Activated B cell treated with CpG ODN at 0.5 μM for 24 hours (primary cell): ENCODE measurements around the gene PTGES2. TPM values are rescaled to one million over a fixed set of nuclear protein-coding genes. Genes with fewer than 3 reads are reported as not detected.

Experiments used
- ATAC-seq: fragments of 200-7000 bp; cut with Tn5 transposase; one replicate; pipeline ENCODE4 v1.10.0; 2021; ENCODE audit warnings: low read depth, mild to moderate bottlenecking, moderate library complexity
- CTCF ChIA-PET: fragments of 350-600 bp; sonication (Branson Sonifier 250); formaldehyde crosslinking; loops from one replicate; lab custom pipeline; 2021; ENCODE audit warnings: antibody characterized with exemption; lab: Charles Lee
- POLR2A ChIA-PET: fragments of 350-600 bp; sonication (Branson Sonifier 250); formaldehyde crosslinking; loops from one replicate; lab custom pipeline; 2021; ENCODE audit warnings: antibody characterized with exemption; lab: Charles Lee
- DNase-seq: peaks from one replicate; pipeline ENCODE4 v3.0.0; 2022
- H3K27ac Mint-ChIP-seq: one replicate; pipeline ENCODE4 v1.8.0; 2020; ENCODE audit warnings: mixed read lengths
- H3K27me3 Mint-ChIP-seq: one replicate; pipeline ENCODE4 v1.8.0; 2021; ENCODE audit warnings: mixed read lengths
- H3K36me3 Mint-ChIP-seq: one replicate; pipeline ENCODE4 v1.8.0; 2021; ENCODE audit warnings: low read depth, mixed read lengths
- H3K4me1 Mint-ChIP-seq: one replicate; pipeline ENCODE4 v1.8.0; 2021; ENCODE audit warnings: mixed read lengths
- H3K4me3 Mint-ChIP-seq: one replicate; pipeline ENCODE4 v1.8.0; 2020; ENCODE audit warnings: mild to moderate bottlenecking, mixed read lengths
- H3K9me3 Mint-ChIP-seq: one replicate; pipeline ENCODE4 v1.8.0; 2020; ENCODE audit warnings: mixed read lengths
- intact Hi-C: fragments of 100-400 bp; cut with micrococcal nuclease; formaldehyde crosslinking; loops from one replicate; pipeline ENCODE4 v1.15.1; 2024
- total RNA-seq: library from RNA; stranded (reverse); gene quantifications from 2 replicates; pipeline ENCODE4 v1.2.3, GENCODE V29; 2022
- TF ChIP-seq, protein P1 (sequence below): fragments of 200-600 bp; IDR thresholded peaks from one replicate; pipeline ENCODE4 v1.8.0; 2022; ENCODE audit warnings: antibody characterized with exemption, mild to moderate bottlenecking

PTGES2 gene
- total RNA-seq, 1 donor from 2014 or later, result 89.2 TPM

DNA sequence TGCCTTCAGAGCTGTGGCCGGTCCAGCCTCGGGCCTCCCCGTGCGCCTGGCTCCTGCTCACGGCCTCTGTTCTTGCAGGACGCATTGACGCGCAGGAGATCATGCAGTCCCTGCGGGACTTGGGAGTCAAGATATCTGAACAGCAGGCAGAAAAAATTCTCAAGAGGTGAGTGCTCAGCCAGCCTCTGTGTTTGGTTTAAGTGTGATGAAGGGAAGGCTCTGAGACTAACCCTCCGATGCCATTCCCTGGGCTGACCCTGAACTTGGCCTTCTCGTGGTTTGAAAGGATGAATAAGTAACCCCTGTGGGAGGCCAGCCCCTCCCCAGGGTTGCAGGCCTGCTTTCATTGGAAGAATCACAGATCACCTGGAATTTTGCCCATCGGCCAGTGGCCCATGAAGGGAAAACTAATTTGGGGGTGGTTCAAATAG is 26.3 kb downstream of the PTGES2 start:
- Mint-ChIP-seq H3K36me3 (peaks cover 46% of the 10 kb centered on the region), H3K9me3 (no peaks in the 10 kb centered on the region), H3K27ac (no peak overlapping the region), H3K27me3 (no peaks in the 10 kb centered on the region), H3K4me3 (no peak overlapping the region), H3K4me1 (peaks cover 13% of the 10 kb centered on the region)
- intact Hi-C loops, result no loop called here
- DNase-seq (no peak), ATAC-seq (no peak)
- TF ChIP-seq, protein P1, sequence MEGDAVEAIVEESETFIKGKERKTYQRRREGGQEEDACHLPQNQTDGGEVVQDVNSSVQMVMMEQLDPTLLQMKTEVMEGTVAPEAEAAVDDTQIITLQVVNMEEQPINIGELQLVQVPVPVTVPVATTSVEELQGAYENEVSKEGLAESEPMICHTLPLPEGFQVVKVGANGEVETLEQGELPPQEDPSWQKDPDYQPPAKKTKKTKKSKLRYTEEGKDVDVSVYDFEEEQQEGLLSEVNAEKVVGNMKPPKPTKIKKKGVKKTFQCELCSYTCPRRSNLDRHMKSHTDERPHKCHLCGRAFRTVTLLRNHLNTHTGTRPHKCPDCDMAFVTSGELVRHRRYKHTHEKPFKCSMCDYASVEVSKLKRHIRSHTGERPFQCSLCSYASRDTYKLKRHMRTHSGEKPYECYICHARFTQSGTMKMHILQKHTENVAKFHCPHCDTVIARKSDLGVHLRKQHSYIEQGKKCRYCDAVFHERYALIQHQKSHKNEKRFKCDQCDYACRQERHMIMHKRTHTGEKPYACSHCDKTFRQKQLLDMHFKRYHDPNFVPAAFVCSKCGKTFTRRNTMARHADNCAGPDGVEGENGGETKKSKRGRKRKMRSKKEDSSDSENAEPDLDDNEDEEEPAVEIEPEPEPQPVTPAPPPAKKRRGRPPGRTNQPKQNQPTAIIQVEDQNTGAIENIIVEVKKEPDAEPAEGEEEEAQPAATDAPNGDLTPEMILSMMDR, result no peak
- POLR2A ChIA-PET, result no interaction called here
- CTCF ChIA-PET, result no interaction called here

DNA sequence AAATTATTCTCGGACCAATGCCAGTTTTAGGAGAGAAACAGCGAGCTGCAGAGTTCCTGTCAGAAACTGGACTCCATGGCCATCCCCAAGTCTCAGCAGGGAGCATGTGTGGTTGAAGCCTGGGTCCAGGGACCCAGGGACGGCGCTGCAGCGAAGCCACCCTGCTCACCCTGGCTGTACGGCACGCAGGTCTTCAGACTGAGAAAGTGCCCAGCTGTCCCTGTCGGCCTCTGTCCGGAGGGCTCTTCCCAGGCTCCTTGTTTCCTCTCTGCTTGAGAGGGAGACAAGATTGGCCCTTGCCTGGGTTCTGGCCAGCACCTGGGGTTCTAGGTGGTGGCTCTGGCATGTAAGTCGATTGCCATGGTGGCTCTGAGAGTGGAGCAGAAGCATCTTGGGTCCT is 26.9 kb downstream of the PTGES2 start:
- intact Hi-C loops, result no loop called here
- H3K27ac Mint-ChIP-seq, result no peak overlapping the region
- ATAC-seq (no peak), DNase-seq (no peak)
- H3K27me3 Mint-ChIP-seq, result no peaks in the 10 kb centered on the region
- ChIA-PET CTCF (interaction anchor here (1.0 kb wide), 1 partner anchor 17 kb away, joined by 3 read pairs; no protein-coding TSS in a partner anchor), POLR2A (no interaction called here)
- H3K4me3 Mint-ChIP-seq, result no peak overlapping the region
- H3K9me3 Mint-ChIP-seq, result no peaks in the 10 kb centered on the region
- TF ChIP-seq, protein P1, result no peak
- H3K4me1 Mint-ChIP-seq, result peaks cover 13% of the 10 kb centered on the region
- peaks cover 42% of the 10 kb centered on the region for H3K36me3 Mint-ChIP-seq

DNA sequence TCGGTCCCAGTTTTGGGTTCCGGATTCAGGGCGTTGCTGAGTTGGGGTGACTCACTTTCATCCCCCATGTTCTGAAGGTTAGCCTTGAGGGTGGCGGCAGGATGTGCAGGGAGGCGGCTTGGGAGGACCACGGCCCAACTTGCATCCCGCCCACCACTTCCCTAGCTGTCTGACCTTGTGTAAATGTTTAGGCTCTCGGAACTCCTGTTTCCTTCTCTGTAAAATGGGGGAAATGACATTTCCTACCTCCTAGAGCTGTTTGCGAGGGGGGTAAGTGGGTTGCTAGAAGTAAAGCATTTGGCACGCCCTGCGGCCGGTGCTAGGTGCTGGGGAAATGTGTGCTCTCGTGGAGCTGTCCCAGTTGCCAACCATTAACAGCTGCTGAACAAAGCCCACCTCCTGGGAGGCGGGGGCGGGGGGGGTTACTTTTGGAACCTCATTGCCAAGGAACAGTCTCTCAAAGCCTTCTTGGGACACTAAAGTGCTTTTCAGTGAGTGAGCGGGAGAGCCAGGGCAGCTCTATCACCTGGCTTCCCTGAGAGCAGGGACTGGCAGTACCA is 27.5 kb downstream of the PTGES2 start:
- ATAC-seq (no peak), DNase-seq (no peak)
- POLR2A ChIA-PET, result no interaction called here
- H3K4me3 Mint-ChIP-seq, result no peak overlapping the region
- H3K27ac Mint-ChIP-seq, result no peak overlapping the region
- CTCF ChIA-PET, result interaction anchor here (1.0 kb wide), 1 partner anchor 18 kb away, joined by 3 read pairs; no protein-coding TSS in a partner anchor
- intact Hi-C loops, result no loop called here
- TF ChIP-seq, protein P1, result no peak
- H3K27me3 Mint-ChIP-seq, result no peaks in the 10 kb centered on the region
- H3K9me3 Mint-ChIP-seq, result no peaks in the 10 kb centered on the region
- H3K36me3 Mint-ChIP-seq, result peaks cover 40% of the 10 kb centered on the region
- peaks cover 19% of the 10 kb centered on the region for H3K4me1 Mint-ChIP-seq

DNA sequence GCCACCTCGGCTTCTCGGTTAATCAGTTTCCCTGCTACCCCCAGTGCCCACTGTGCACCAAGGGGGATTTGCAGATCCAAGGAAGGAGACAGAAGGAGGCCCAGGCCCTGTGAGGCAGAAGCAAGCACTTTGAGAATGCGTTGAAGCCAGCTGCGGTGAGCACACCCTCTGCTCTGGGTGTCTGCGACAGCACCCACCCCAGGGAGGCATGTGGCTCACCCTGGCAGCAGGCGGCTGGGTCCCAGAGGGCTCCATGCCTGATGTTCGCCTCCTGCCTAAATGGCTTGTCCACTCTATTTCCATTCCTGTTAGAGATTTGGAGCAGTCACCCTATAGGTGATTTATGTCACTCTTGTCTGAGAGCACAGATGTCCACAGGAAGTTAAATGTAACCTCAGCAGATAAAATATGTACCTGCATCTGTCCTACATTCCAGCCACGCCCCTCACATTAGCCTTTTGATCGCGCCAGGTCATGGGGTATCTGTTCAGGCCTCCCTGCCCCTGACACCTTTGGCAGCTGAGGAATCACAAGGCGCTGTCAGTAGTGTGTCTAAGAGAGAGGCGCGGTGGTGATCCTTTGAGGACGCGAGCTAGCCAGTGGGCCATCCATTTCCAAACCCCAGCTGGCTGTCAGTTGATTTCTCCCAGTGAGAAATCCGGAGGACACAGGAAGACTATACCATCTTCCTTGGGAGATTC is 28.1 kb downstream of the PTGES2 start:
- no peak for ATAC-seq
- TF ChIP-seq, protein P1, result no peak
- DNase-seq, result no peak
- intact Hi-C loops, result no loop called here
- POLR2A ChIA-PET, result no interaction called here
- H3K36me3 Mint-ChIP-seq, result peaks cover 41% of the 10 kb centered on the region
- no peaks in the 10 kb centered on the region for H3K27me3 Mint-ChIP-seq
- no peak overlapping the region for H3K27ac Mint-ChIP-seq
- H3K9me3 Mint-ChIP-seq, result no peaks in the 10 kb centered on the region
- peaks cover 25% of the 10 kb centered on the region for H3K4me1 Mint-ChIP-seq
- H3K4me3 Mint-ChIP-seq, result no peak overlapping the region
- CTCF ChIA-PET, result interaction anchor here (1.0 kb wide), 1 partner anchor 18 kb away, joined by 3 read pairs; no protein-coding TSS in a partner anchor

DNA sequence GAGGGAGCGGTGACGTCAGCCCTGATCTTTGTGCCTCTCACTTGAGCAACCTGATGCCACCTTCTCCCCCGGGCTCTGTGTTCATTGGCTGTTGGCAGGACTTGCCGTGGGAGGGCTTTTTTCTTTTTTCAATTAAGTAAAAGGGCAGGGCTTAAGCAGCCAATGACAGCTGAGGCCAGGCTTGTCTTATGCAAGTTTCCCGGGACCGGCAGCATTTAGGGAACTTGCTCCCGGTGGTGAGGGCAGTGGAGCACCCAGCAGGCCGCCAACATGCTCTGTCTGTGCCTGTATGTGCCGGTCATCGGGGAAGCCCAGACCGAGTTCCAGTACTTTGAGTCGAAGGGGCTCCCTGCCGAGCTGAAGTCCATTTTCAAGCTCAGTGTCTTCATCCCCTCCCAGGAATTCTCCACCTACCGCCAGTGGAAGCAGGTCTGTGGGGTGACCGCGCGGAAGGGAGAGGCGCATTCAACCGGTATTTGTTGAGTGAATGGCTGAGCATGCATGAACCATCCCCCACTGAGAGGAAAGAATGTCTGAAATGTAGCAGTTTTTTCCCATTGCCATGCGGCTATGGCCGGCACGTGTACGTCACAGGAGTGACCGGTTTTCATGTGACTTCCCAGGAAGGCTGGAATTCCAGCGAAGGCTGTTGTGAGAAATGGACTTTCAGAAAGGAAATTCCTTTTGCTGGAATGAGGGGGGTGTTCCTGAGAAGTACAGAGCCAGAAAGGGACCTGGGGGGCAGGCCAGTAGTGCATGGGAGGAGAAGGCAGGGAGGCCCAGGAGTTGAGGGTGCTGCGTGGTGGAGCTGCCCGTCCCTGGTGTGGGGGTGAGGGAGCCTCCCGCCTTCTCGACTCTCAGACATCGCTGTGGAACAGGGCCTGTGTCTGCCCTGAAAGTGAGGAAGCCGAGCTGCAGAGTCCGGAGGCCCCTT is 29.0 kb downstream of the PTGES2 start:
- ChIA-PET CTCF (no interaction called here), POLR2A (no interaction called here)
- intact Hi-C loops, result no loop called here
- TF ChIP-seq, protein P1, result no peak
- Mint-ChIP-seq H3K4me3 (no peak overlapping the region), H3K27ac (no peak overlapping the region), H3K36me3 (peaks cover 33% of the 10 kb centered on the region), H3K9me3 (no peaks in the 10 kb centered on the region), H3K27me3 (no peaks in the 10 kb centered on the region), H3K4me1 (peaks cover 34% of the 10 kb centered on the region)
- ATAC-seq, result no peak
- DNase-seq, result no peak
